Non-pigmented ciliary epithelial cell (primary cell): ENCODE results near the gene LRP1B.

ENCODE experiments used
- DNase-seq: peaks from one replicate; pipeline ENCODE4 v3.0.0-alpha.2; 2010; ENCODE audit warnings: low read depth

The LRP1B gene

DNA sequence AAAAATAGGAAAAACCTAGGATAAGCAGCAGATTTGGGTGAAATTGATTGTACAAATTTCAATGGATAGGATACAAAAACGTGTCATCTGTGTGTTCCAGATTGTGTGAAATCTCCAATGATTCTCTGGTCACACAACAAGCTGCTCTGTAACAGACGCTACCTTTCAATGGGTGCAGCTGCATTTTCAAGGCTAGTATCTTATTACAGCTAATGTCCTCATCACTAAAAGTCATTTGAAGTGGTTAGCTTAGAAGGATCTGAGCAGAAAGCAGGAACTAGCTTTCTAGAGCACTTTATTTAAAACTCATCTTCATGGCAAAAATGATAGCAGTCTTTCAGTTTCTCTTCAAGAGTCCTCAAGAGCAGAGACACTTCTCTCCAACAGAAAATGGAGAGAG, 364.6 kb downstream of the LRP1B start:
- no peak for DNase-seq

DNA sequence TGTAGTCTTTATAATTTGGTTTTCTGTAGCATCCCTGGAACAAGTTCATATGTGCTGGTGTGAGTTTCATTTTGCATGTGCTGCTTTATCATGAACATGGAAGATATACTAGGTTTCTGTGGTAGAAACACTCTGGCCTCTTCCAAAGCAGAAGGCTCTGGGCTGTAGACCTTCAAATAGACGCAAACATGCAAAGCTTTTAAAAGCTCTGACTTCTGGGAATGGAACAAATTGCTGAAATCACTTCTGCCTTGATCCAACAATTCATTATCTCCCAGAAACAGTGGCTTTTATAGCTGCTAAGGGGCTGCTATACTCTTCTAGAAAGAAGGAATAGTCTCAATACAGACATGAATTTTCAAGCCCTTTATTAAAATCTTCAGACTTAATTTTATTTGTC, 382.2 kb downstream of the LRP1B start:
- no peak for DNase-seq

DNA sequence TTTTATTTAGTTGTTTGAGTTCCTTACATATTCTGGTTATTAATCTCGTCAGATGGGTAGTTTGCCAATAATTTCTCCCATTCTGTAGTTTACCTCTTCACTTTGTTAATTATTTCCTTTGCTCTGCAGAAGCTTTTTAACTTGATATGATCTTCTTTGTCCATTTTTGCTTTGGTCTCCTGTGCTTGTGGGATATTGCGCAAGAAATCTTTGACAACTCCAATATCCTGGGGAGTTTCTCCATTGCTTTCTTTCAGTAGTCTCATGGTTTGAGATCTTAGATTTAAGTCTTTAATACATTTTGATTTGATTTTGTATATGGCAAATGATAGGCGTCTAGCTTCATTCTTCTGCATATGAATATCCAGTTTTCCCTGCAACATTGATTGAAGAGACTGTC, 389.2 kb downstream of the LRP1B start:
- no peak for DNase-seq

DNA sequence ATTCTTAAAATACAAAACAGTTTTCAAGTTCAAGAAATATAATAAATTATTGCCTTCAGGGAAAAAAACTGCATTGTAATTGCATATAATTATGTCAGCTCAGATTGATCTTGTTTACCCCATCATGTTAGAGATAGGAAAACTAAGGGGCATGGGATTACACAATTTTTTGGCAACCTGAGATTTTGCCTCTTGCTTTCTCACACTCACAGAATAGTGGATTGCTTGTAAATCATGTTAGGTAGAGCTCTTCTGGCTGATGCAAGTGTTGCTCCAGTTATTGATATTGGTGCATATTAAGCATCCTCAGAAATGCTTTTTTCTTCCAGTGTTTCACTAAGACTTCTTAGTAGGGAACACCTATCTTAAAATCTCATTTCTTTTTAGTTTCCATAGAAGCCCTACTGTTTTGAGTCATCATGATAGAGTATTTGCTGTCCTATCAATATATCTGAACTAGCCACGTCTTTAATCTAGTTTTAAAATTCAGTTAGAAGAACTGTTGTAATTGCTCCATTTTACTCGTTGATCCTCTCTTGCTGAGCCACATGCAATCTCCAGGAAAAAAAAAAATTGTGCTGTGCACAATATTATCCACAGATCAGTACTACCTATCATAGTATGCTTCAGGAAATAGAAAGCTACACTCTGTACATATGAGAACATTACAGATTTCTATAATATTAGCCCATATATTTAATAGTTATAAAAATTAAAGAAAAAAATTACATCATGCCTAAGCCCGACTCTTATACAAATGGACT, 393.1 kb downstream of the LRP1B start:
- DNase-seq, result no peak

DNA sequence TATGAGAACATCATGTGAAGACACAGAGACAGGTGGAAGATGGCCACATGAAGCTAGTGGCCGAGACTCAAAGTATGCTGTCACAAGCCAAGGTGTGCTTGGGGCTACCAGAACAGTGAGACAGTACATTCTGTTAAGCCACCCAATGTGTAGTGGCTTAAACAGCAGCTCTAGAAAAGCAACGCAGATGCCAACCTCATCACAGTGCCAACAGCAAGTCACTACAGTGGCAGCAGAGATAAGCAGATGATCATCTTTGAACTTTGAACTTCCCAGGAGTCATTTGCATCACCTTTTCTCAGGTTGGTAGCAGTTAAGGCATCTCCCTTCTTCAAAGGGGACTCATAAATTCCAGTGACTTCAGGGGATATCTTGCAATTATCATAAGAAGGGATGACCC, 394.4 kb downstream of the LRP1B start:
- no peak for DNase-seq

DNA sequence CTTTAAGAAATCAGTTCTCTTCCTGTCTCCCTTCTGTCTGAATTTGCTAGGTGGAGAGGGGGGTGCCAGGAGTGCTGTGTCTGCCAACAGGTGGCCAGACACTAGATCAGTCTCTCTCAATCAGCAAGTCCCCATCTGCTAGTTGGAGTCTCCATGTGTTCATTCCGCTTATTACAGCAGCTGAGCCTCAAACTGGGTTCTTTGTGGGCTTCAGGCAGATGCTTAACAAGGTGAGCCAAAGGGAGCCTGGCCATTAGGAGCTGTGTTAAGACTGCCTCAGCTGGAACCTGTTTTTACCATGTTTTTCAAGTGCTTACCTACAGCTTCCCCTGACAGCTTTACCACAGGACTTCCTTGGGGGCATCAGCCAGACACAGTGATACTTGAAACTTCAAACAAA, 401.9 kb downstream of the LRP1B start:
- no peak for DNase-seq

DNA sequence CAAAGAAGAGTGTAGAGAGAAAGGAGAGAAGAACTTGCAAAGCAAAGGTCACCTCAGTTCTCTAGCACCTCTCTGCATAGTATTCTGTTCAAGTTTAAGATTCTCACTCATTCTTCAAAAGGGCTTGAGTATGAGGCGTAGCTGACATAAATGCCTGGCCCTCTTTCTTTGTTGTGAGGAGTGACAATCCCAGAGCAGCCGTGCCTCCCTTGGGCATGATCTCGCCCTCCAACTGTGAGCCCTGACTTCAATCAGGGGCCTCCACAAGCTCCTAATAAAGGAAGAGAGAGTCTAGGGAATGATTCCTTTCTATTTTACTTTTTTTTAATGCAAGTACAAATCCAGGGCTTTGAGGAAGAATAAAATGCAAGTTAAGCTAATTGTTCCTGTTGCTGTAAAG, 402.7 kb downstream of the LRP1B start:
- DNase-seq, result no peak

DNA sequence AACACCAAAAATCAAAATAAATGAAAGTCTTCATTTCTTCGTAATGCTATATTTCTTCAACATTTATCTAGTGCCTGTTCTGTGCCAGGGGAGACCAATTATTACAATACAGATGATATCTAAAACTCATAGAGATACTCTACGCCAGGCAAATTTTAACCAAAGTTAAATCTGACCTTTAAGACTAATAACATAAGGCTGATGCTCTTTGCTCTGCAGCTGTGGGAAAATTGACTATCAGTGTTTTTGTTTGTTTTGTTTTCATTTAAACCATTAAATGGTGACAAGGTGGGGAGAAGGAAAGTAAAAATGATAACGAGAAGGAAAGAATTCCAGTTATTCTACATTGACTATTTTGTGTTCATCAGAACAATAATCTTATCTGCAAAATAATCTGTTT, 406.4 kb downstream of the LRP1B start:
- DNase-seq, result no peak

DNA sequence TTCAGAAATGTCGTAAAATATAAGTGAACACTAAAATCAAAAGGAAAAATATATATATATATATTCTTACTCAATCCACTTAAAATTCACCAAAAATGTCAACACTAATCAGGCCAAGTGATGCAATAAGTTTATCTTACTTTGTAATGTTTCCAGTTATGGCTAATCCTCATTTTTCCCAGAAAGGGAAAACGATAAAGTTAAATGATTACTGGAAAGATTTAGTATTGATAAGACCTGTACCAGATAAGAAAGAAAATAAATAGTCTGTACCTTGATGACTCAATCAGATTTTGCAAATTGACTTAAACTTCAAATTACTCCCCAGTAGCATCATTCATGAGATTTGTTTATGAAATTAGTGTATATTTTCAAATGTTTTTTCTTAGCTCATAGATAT, 407.0 kb downstream of the LRP1B start:
- no peak for DNase-seq

DNA sequence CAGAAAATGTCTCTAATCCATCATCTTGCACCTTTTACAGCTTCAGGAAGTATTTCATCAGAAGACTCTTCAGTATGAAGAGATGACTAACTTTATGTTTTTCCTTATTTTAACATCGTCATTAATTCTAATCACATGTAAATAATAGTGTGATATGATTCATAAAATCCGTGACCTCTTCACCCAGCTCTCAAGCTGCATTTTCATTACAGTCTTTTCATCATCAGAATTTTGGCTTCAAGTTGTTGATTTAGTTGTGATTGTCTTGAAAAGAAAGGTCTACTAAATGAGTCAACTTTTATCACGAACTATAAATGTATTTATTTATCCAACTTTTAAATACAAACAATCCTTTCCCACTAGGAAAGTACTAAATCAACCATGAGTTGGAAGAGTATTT, 410.3 kb downstream of the LRP1B start:
- DNase-seq, result no peak

DNA sequence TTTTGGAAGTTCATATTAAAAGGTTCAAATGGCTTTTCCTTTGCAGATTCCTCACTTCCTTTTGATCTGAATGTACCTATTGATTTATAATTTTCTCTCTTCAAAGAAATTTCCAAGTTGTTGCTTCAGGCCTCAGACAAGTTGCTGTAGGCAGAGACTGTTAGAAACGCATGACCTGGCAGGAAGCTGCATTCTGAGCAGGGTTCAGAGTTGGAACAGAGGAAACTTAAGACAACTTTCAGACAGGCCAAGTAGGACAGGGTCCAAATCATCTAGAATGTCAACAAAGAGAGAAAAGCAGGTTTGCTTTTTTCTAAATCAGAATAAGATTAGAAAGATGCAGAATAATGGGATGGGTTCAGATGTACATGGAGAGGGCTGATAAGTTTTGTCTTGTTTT, 416.3 kb downstream of the LRP1B start:
- no peak for DNase-seq

DNA sequence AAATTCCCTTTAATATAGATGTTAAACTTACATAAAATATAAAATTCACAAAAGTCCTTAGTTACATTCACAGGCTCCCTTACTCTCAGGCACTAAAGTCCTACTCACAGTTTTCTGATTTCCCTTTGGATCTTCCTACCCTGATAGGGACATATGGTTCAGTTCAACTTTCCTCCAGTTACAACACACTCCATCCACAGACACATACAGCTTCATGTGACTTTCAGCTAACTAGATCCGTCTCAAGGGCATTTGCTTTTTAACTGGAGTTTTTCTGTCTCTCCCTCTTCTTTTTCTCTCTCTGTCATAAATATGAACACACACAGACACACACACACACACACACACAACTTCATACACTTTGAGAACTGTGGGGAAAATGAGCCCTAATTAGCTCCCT, 419.2 kb downstream of the LRP1B start:
- no peak for DNase-seq

DNA sequence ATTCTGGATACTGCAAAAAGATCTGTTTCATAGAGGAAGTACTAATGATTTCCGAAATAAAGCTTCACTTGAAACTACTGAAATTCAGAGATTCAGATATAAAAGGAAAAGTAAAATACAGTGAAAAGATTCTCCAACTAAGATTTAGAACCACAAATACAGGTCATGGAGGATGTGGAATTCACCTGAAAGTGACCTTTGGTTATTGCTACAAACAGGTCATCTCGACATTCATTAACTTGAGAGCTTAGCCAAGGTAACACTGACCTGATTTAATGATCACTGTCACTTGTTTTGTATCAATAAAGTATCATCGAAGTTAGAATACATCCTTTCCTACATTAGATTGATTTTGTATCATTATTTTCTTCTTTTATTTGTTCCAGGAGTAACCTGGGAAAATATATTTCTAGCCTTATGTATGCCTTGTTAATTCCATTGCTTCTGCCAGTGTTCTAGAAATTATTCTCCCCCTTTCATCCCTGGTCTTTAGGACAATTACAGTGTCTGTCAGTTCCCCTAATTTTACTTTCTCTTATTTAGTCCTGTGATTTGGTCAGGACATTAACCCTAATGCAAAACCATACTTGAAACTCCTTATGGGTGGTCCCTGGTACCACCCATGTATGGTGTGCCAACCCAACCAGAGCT, 420.1 kb downstream of the LRP1B start:
- no peak for DNase-seq

DNA sequence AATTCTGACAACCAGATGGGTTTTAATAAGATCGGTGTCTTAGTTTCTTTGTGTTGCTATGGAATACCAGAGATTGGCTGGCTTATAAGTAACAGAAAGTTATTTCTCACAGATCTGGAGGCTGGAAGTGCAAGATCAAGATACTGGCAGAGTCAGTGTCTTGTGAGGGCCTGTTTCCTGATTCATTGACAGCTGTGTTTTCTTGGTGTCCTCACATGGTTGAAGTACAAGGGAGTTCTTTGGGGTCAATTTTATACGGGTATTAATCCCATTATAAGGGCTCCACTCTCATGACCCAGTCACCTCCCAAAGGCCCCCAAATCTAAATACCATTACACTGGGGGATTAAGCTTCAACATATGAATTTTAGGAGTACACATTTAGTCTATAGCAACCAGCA, 421.1 kb downstream of the LRP1B start:
- no peak for DNase-seq

DNA sequence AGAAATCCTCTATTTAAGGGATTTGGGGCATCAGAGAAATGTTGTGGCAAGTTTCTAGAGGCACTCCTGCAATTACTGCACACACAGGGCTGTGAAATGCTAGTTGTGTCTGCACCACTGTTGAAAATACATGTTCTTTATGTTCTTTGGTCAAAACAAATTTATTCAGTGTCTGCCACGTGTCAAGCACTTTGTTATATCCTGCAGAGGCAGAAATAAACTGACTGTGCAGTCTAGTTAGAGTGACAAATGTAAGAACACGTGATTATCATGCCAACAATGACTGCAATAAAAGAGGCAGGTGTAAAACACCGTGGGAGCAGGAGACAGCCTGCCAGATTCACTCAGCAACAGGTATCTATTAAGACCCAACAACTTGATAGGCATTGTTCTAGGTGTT, 423.3 kb downstream of the LRP1B start:
- DNase-seq, result no peak

DNA sequence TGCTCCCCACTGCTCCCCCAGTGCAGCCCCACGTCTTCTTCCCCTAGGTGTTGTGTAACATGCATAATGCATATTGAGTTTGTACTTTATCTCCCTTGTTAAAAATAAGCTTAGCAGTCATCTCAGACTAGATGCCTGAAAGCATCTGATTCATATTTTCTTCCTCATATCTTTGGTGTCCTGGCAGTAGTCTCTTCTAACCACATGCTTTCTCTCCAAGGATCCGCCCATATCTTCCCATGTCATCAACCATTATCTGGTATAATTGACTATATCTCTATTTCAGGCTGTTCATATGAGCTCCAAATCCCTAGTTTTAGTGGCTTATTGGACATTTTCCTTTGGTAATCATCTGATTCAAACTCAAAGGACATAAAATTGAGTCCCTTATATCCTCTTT, 426.3 kb downstream of the LRP1B start:
- DNase-seq, result no peak

DNA sequence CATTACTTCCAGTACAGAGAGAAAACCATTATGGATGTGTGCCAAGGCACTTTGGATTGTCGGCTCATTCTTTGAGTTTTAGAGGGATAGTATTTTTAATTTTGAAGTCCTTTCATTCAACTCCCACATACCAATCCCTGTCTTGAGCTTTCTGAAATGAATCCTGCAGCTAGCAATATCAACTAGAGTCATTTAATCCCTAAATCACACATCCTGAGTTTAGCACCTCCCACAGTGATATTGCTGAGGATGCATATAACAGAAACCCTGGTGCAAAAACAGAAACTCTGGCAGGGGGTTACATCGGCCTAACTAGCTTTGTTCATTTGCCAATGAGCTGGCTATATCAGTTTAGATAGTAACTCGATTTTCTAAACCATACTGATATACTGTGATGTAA, 427.3 kb downstream of the LRP1B start:
- DNase-seq, result no peak

DNA sequence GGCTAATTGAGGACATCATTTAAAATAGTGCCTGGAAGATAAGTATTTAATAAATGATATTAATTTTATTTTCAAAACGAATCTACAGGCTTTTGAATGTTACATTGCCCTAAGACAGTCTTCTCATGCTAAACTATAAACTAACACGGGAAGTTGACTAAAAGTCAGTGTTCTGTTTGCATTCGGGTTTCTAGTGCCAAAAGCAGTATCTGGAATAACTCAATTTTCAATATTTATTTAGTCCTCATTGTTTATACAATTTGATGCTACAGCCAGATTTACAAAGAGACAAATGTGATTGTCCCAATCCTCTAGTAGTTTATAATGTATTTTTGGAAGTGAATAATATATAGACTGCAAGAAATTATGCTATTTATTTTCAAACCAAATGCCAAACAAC, 429.2 kb downstream of the LRP1B start:
- DNase-seq, result no peak

DNA sequence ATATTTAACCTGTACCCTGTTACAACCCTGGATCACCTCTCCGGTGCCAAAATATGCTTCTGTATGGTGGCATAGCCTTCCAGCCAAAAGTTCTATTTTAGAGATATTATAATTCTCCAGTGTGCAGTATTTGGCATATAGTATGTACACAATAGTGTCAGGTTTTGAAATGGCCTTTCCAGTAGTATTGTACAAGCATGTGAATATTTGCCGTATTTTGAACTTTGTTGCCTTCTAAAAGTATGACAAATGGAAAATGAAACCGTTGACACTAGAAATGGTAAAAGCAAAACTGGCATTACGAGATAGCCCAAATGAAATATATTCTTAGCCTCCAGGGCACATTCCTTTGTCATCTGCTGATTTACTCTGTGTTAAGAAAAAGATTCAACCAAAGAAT, 431.2 kb downstream of the LRP1B start:
- DNase-seq, result no peak

DNA sequence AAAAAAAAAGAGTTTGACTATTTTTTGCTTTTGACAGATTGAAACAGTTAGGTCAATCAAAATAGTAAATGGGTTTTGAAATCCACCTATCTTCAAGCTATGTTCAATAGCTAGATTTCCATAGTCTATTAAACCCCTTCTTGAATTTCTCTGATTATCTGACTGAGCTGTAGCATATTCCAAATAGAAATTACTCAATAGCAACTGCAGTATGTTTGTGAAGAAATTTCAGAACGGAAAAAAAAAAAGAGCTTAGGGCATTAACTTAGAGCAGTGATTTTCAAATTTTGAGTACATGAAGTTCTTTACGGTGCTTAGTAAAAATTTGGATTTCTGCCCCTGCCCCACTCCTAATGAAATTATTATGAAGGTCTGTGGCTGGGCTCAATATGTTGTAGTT, 432.3 kb downstream of the LRP1B start:
- no peak for DNase-seq

DNA sequence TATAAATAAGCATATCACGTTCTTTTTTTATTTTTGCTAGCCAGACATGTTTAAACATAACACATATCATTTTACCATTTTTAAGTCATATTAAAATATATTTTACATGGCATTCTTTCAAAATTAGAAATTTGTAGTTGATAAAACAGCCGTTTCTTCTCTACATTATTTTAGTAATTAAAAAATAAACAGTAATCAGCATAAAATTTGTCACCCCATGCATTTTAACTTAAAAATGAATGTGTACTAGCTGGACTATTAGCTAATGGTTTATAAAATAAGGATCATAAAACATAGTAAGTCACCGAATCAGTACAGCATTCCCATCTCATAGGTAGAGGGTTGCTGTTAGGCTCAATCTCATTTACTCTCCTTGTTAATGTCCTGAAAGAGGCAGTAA, 433.8 kb downstream of the LRP1B start:
- no peak for DNase-seq

DNA sequence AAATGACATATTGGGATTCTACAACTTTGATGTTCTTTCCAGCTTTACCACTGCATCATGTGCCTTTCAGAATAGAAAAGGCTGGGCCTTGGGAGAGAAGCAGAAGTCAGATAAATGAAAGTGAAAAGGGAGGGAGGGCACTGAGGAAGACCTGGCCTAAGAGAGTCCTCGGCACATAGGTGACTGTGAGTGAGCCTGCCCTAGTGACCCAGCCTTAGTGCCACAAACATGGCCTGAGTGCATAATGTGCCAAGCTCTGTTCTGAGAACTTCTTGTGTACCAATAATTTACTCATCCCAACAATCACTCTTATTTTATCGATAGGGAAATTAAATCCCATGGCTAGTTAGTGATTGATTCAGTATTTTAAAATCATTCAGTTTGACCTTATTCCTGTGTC, 436.6 kb downstream of the LRP1B start:
- no peak for DNase-seq

DNA sequence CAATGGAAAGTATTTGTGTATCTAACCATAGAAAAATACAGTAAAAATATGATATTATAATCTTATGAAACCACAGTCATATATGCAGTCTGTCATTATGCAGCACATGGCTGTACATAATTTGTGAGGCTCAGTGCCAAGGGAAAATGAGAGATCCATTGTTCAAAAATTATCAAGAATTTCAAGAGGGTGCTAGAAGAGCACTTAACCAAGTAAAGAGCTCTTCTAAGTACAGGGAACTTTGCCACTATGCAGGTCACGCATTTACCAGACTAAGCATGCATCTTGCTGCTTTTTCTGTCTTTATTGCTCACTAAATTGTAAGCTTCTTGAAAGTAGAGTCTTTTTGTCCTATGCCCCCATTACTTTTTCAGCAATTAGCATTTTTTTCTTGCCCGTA, 438.0 kb downstream of the LRP1B start:
- no peak for DNase-seq

DNA sequence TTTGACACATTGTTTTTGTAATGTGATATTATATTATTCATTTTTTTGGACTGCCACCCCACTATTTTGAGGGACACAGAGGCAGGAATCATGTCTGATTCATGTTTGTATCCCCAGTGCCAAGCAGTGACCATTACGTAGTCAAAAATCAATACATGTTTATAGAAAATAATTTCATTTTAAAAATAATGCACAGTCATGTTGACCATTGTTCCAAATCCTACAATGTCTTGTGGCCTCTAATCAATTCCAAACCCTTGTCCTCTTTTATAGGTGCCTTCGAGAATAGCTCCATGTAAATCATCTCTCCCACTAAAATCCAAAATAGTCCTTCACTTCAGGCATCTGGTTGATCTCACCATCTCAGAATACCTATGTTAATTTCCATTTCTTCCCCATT, 454.7 kb downstream of the LRP1B start:
- no peak for DNase-seq
